Measurements from ENCODE around the gene LNX1. TPM values are rescaled to one million over a fixed set of nuclear protein-coding genes. Genes with fewer than 3 reads are reported as not detected.
"Not testable (repeated sequence)": the region's sequence is repeated elsewhere in the genome, so short reads cannot be mapped to it uniquely, and the experiment has no call there.

Gene LNX1
- total RNA-seq, 1 experiment from 2014 or later, result 1.7 TPM

GRCh38 chr4:53476232-53477037 lies 114.9 kb downstream of the LNX1 start:
- H3K9me3 ChIP-seq (ENCODE audit: control insufficient read depth, low read depth, low read length), result no peaks in the 10 kb centered on the region
- no peaks in the 10 kb centered on the region for H3K79me2 ChIP-seq (ENCODE audit: insufficient read depth, low read length)
- no peaks in the 10 kb centered on the region for H3K27me3 ChIP-seq (ENCODE audit: insufficient read depth, low read length)
- peaks cover 7% of the 10 kb centered on the region for H3K4me1 ChIP-seq (ENCODE audit: insufficient read depth, low read length)
- H3K9ac ChIP-seq (ENCODE audit: extremely low read depth, insufficient read length, low read length), result no peak overlapping the region
- H3K79me1 ChIP-seq (ENCODE audit: insufficient read depth, low read depth, low read length, poor library complexity, severe bottlenecking), result no peaks in the 10 kb centered on the region
- no peak overlapping the region for H4K8ac ChIP-seq (replicated peaks; ENCODE audit: insufficient read length, low read depth, low read length)
- Mint-ChIP-seq H3K27me3 (ENCODE audit: low read depth) (no peaks in the 10 kb centered on the region; the same call in 1 of the 2 replicates), H3K4me1 (peaks cover 60 to 73% of the 10 kb centered on the region in 2 experiments), H3K36me3 (ENCODE audit: insufficient read depth in 1 of 3, low read depth in 3 of 3) (peaks cover 0 to 25% (median 8%) of the 10 kb centered on the region in 3 experiments; a peak in 6 of 7 replicates), H3K9me3 (peaks cover under 1 to 3% of the 10 kb centered on the region in 2 experiments; a peak in 3 of 5 replicates), H3K4me3 (peak overlapping the region; percentile 20 to 63), H3K27ac (peak overlapping the region; percentile 65 to 99 (median 99))
- H2BK15ac ChIP-seq (ENCODE audit: low read depth, low read length), result no peak overlapping the region
- TF ChIP-seq CTCF (conservative IDR thresholded peaks at IDR 0.05), result no peak
- no peak overlapping the region for H3K56ac ChIP-seq (ENCODE audit: insufficient read length, low read depth, low read length)
- H3K23ac ChIP-seq (ENCODE audit: insufficient read length, low read depth, low read length), result no peak overlapping the region
- peak overlapping the region; percentile 1 for H3K4me2 ChIP-seq (ENCODE audit: insufficient read depth, insufficient read length, low read length)
- H3K23me2 ChIP-seq (ENCODE audit: insufficient read length, low read depth, low read length, poor library complexity, severe bottlenecking), result no peaks in the 10 kb centered on the region
- no peak overlapping the region for H2AFZ ChIP-seq (ENCODE audit: low read length)
- H4K91ac ChIP-seq (ENCODE audit: insufficient read length, low read depth, low read length), result no peak overlapping the region
- H3K4ac ChIP-seq (ENCODE audit: low read depth, low read length), result no peak overlapping the region
- H2BK20ac ChIP-seq (ENCODE audit: low read depth, low read length, poor library complexity, severe bottlenecking), result no peak overlapping the region
- no peak overlapping the region for H3T11ph ChIP-seq (ENCODE audit: low read length)
- WGBS (ENCODE audit: extremely low coverage, insufficient read length, low lambda C conversion rate), result no CpG with 5 or more reads among the region's 10 CpGs
- H2AK5ac ChIP-seq (ENCODE audit: insufficient read length, low read length), result no peak overlapping the region
- no peak overlapping the region for H2BK12ac ChIP-seq (ENCODE audit: insufficient read length, low read depth, low read length)
- peak overlapping the region; percentile 57 for H3K27ac ChIP-seq (ENCODE audit: insufficient read length, low read depth, low read length)
- no peak overlapping the region for H2BK5ac ChIP-seq (ENCODE audit: insufficient read length, low read length)
- H4K5ac ChIP-seq (ENCODE audit: insufficient read length, low read depth, low read length), result no peak overlapping the region
- no peak overlapping the region for H3K14ac ChIP-seq (ENCODE audit: insufficient read depth, low read length)
- DNase-seq, result no peak
- H3K18ac ChIP-seq (ENCODE audit: insufficient read length, low read depth, low read length), result peak overlapping the region; percentile 8
- H4K20me1 ChIP-seq (ENCODE audit: control insufficient read depth, insufficient read depth, insufficient read length), result no peaks in the 10 kb centered on the region
- no peak overlapping the region for H2BK120ac ChIP-seq (ENCODE audit: low read depth, low read length, poor library complexity, severe bottlenecking)

GRCh38 chr4:53466576-53466975 lies 124.7 kb downstream of the LNX1 start:
- not testable (repeated sequence) for H2AK5ac ChIP-seq (ENCODE audit: insufficient read length, low read length); H3T11ph ChIP-seq (ENCODE audit: low read length); H3K4ac ChIP-seq (ENCODE audit: low read depth, low read length); H3K27ac ChIP-seq (ENCODE audit: insufficient read length, low read depth, low read length); H2BK12ac ChIP-seq (ENCODE audit: insufficient read length, low read depth, low read length); H3K27ac Mint-ChIP-seq; H4K91ac ChIP-seq (ENCODE audit: insufficient read length, low read depth, low read length); H3K27me3 Mint-ChIP-seq (ENCODE audit: low read depth); H3K4me1 Mint-ChIP-seq; H3K9ac ChIP-seq (ENCODE audit: extremely low read depth, insufficient read length, low read length); DNase-seq; H4K8ac ChIP-seq (replicated peaks; ENCODE audit: insufficient read length, low read depth, low read length); H2BK5ac ChIP-seq (ENCODE audit: insufficient read length, low read length); H3K14ac ChIP-seq (ENCODE audit: insufficient read depth, low read length); H3K23ac ChIP-seq (ENCODE audit: insufficient read length, low read depth, low read length); H3K79me2 ChIP-seq (ENCODE audit: insufficient read depth, low read length); H3K56ac ChIP-seq (ENCODE audit: insufficient read length, low read depth, low read length); H3K4me1 ChIP-seq (ENCODE audit: insufficient read depth, low read length); H2BK20ac ChIP-seq (ENCODE audit: low read depth, low read length, poor library complexity, severe bottlenecking); H3K4me3 Mint-ChIP-seq; H4K5ac ChIP-seq (ENCODE audit: insufficient read length, low read depth, low read length); H3K79me1 ChIP-seq (ENCODE audit: insufficient read depth, low read depth, low read length, poor library complexity, severe bottlenecking); H3K4me2 ChIP-seq (ENCODE audit: insufficient read depth, insufficient read length, low read length); H3K9me3 ChIP-seq (ENCODE audit: control insufficient read depth, low read depth, low read length); H4K20me1 ChIP-seq (ENCODE audit: control insufficient read depth, insufficient read depth, insufficient read length); H3K18ac ChIP-seq (ENCODE audit: insufficient read length, low read depth, low read length); H3K23me2 ChIP-seq (ENCODE audit: insufficient read length, low read depth, low read length, poor library complexity, severe bottlenecking); H3K27me3 ChIP-seq (ENCODE audit: insufficient read depth, low read length); H2BK15ac ChIP-seq (ENCODE audit: low read depth, low read length); H2BK120ac ChIP-seq (ENCODE audit: low read depth, low read length, poor library complexity, severe bottlenecking); H2AFZ ChIP-seq (ENCODE audit: low read length)
- Mint-ChIP-seq H3K9me3 (peaks cover 31 to 34% of the 10 kb centered on the region in 2 experiments), H3K36me3 (ENCODE audit: insufficient read depth in 1 of 3, low read depth in 3 of 3) (peaks cover 18 to 41% (median 35%) of the 10 kb centered on the region in 3 experiments)
- no CpG with 5 or more reads among the region's 6 CpGs for WGBS (ENCODE audit: extremely low coverage, insufficient read length, low lambda C conversion rate)
